Sigmoid colon (tissue), 4 donors: Measurements from ENCODE around the gene SLC17A9.

ENCODE experiments used
- POLR2A ChIP-seq, 2 donors: fragments of 450-650 bp; IDR thresholded peaks; one replicate each; pipeline ENCODE4 v1.6.1; 2016; ENCODE audit warnings: antibody characterized with exemption in 2 of 2, mild to moderate bottlenecking in 2 of 2, moderate library complexity in 2 of 2
- POLR2AphosphoS5 ChIP-seq, 4 donors: sonication (generic); formaldehyde crosslinking; IDR thresholded peaks; one replicate each; pipeline ENCODE4 v1.6.1; 2017; ENCODE audit warnings: antibody characterized with exemption in 4 of 4
- TF ChIP-seq, protein P1 (sequence below), 4 experiments: fragments of 450-650 bp in 3 of 4; fragments of 200-600 bp in 1 of 4; IDR thresholded peaks; one replicate each; pipeline ENCODE4 v1.5.1; 2016 to 2019; ENCODE audit warnings: antibody characterized with exemption in 4 of 4, mild to moderate bottlenecking in 3 of 4, moderate library complexity in 2 of 4

DNA sequence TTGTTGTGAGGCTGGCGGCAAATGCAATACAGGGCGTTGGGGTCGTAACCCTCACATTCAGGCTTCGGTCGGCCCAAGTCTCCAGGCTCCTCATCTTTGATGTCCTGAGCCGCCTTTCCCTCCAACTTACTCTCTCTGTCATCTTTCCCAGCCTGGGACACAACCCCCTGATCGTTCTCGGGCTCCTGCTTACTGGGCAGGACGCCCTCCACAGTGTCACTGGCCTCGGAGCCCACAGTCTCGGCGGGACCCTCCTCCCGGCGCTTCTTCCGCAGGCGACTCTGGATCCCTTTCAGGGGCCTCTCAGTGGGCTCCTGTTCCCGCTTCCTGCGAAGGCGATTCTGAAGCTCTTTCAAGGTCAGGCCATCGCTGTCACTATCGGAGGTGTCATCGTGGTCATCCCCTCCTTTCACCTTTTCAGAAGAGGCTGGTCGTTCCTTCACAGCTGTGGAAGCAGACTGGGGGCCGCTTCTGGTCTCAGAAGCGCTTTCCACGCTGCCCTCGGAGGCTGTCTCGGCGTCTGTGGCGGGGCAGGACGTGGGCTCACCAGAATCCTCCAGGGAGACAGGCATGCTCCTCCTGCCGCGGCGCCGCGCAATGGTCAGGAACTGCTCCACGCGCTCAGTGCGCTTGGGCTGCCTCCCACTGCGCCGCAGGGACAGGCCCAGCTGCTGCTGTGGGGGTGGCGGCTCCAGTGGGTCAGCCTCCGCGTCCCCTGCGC, 41.6 kb upstream of the SLC17A9 start:
- TF ChIP-seq, protein P1, sequence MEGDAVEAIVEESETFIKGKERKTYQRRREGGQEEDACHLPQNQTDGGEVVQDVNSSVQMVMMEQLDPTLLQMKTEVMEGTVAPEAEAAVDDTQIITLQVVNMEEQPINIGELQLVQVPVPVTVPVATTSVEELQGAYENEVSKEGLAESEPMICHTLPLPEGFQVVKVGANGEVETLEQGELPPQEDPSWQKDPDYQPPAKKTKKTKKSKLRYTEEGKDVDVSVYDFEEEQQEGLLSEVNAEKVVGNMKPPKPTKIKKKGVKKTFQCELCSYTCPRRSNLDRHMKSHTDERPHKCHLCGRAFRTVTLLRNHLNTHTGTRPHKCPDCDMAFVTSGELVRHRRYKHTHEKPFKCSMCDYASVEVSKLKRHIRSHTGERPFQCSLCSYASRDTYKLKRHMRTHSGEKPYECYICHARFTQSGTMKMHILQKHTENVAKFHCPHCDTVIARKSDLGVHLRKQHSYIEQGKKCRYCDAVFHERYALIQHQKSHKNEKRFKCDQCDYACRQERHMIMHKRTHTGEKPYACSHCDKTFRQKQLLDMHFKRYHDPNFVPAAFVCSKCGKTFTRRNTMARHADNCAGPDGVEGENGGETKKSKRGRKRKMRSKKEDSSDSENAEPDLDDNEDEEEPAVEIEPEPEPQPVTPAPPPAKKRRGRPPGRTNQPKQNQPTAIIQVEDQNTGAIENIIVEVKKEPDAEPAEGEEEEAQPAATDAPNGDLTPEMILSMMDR (IDR thresholded peaks at IDR 0.05), result no peak
- TF ChIP-seq POLR2AphosphoS5 (IDR thresholded peaks at IDR 0.05) (no peak), POLR2A (IDR thresholded peaks at IDR 0.05) (no peak)
